ENCODE measurements around the gene PRKAA1.
A peak's percentile ranks its signal among the peaks of the same experiment; 100 is the strongest.

GRCh38 chr5:40755093-40755406 lies 43.1 kb downstream of the PRKAA1 start:
- TF ChIP-seq, protein P1, sequence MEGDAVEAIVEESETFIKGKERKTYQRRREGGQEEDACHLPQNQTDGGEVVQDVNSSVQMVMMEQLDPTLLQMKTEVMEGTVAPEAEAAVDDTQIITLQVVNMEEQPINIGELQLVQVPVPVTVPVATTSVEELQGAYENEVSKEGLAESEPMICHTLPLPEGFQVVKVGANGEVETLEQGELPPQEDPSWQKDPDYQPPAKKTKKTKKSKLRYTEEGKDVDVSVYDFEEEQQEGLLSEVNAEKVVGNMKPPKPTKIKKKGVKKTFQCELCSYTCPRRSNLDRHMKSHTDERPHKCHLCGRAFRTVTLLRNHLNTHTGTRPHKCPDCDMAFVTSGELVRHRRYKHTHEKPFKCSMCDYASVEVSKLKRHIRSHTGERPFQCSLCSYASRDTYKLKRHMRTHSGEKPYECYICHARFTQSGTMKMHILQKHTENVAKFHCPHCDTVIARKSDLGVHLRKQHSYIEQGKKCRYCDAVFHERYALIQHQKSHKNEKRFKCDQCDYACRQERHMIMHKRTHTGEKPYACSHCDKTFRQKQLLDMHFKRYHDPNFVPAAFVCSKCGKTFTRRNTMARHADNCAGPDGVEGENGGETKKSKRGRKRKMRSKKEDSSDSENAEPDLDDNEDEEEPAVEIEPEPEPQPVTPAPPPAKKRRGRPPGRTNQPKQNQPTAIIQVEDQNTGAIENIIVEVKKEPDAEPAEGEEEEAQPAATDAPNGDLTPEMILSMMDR (IDR thresholded peaks at IDR 0.05) = peak; percentile 43 to 73 (median 57)
- TF ChIP-seq POLR2AphosphoS5 (IDR thresholded peaks at IDR 0.05) (peak; percentile 51), POLR2A (IDR thresholded peaks at IDR 0.05) (no peak)
